H7 (cell line): Measurements from ENCODE around the gene CLCF1. TPM values are rescaled to one million over a fixed set of nuclear protein-coding genes. Genes with fewer than 3 reads are reported as not detected.

Experiments
- DNase-seq: peaks from one replicate; pipeline ENCODE4 v3.0.0; 2012
- H3K27me3 ChIP-seq: 2 replicates; pipeline ENCODE4 v1.6.0; 2011; ENCODE audit warnings: mild to moderate bottlenecking, low read length; ENCODE audit not compliant: control insufficient read depth, insufficient read depth
- H3K36me3 ChIP-seq: replicated peaks from 2 replicates; pipeline ENCODE4 v1.5.1; 2011; ENCODE audit warnings: low read length; ENCODE audit not compliant: control insufficient read depth, insufficient read depth
- H3K4me3 ChIP-seq: 2 replicates; pipeline ENCODE4 v1.5.1; 2011; ENCODE audit warnings: low read depth, mild to moderate bottlenecking, control low read depth, low read length, moderate library complexity; ENCODE audit not compliant: insufficient read depth
- total RNA-seq: library from RNA; depleted of rRNA; stranded (reverse); fragments of >200 nt; shearing (Covaris generic); gene quantifications from 2 replicates; pipeline ENCODE4 v1.2.3, GENCODE V29; 2014

Gene CLCF1
- total RNA-seq, 1 experiment from 2014 or later: 4.4 TPM

DNA sequence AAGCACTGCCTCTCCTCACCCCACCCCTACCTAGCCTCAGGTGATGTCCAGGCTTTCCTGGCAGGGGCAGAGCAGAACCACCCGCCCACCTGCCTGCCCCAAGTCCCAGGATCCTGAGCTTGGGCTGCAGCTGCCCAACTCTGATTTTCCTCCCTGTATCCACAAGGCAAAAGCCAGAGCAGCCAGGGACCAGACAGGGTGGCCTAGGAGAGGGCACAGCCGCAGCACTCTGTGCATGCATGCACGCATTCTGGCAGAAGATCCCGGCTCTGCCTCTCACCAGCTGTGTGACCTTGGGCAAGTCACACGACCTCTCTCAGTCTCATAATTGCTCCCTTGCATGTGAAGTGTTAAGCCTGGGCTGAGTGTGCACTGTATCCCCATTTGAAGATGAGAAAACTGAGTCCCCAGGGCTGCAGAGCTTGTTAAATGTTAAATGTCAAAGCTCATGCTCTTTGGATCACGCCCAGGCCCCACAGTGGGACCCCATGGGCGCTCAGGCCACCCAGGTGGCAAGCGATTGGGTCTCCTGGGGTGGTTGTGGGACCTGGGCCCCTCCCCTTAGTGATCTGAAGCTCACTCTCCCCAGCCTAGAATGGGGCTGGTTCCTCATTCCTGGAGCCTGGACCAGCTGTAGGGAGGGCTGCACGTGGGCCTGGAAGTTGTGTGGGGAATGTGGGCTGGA lies 39.2 kb upstream of the CLCF1 start:
- DNase-seq: no peak
- H3K4me3 ChIP-seq: no peak overlapping the region
- no peaks in the 10 kb centered on the region for H3K36me3 ChIP-seq
- H3K27me3 ChIP-seq: peaks cover 13% of the 10 kb centered on the region

GRCh38 chr11:67411785-67412152 lies 38.4 kb upstream of the CLCF1 start:
- H3K27me3 ChIP-seq: peaks cover 13% of the 10 kb centered on the region
- DNase-seq: no peak
- no peaks in the 10 kb centered on the region for H3K36me3 ChIP-seq
- no peak overlapping the region for H3K4me3 ChIP-seq

GRCh38 chr11:67410984-67411784 lies 37.8 kb upstream of the CLCF1 start:
- DNase-seq: no peak
- H3K27me3 ChIP-seq: peaks cover 13% of the 10 kb centered on the region
- no peak overlapping the region for H3K4me3 ChIP-seq
- no peaks in the 10 kb centered on the region for H3K36me3 ChIP-seq

GRCh38 chr11:67410369-67410831 lies 37.0 kb upstream of the CLCF1 start:
- H3K4me3 ChIP-seq: no peak overlapping the region
- no peaks in the 10 kb centered on the region for H3K36me3 ChIP-seq
- no peak for DNase-seq
- H3K27me3 ChIP-seq: peaks cover 11% of the 10 kb centered on the region

DNA sequence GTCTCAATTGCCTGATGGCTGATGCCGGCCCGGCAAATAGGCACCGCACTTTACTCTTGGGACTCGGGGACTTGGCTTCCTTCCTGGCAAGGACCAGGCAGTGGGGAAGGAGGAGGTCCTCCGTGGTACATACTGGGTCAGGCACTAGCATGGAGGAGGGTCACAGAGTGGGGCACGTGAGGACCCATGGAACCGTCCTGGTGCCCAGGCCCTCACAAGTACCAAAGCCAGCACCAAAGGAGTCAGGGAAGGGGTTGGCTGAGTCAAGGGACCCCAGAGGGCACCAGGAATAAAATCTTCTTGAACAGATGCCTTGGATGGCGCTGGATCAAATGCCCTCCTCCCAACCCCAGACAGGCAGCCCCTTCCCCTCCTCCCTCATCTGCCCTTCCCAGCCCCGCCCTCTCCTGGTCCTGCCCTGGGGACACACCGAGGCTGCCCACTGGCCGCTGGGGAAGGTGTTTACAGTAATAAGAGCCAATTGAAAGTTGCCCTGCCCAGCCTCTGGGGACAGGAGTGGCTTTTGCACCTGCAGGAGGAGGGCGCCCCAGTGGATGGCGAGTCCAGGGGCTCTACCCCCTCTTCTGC lies 36.5 kb upstream of the CLCF1 start:
- peak; percentile 96 for DNase-seq
- H3K4me3 ChIP-seq: no peak overlapping the region
- H3K27me3 ChIP-seq: peaks cover 7% of the 10 kb centered on the region
- H3K36me3 ChIP-seq: no peaks in the 10 kb centered on the region

DNA sequence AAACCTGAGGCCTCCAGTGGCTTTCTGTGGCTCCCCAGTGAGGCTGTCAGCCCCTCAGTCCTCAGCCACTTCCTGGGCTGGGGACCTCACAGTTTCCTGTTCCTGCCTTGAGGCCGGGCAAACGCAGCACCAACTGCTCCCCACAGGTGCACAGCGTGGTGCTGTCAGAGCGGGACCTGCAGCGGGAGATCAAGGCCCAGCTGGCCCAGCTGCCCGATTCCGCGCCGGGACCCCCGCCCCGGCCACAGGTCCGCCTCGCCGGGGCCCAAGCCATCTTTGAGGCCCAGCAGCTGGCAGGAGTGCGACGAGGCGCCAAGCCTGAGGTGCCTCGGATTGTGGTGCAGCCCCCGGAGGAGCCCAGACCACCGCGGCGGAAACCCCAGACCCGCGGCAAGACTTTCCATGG lies 35.9 kb upstream of the CLCF1 start:
- no peak overlapping the region for H3K4me3 ChIP-seq
- no peaks in the 10 kb centered on the region for H3K36me3 ChIP-seq
- peak; percentile 73 for DNase-seq
- peaks cover 6% of the 10 kb centered on the region for H3K27me3 ChIP-seq

GRCh38 chr11:67408437-67409200 lies 35.2 kb upstream of the CLCF1 start:
- H3K4me3 ChIP-seq: no peak overlapping the region
- DNase-seq: no peak
- no peaks in the 10 kb centered on the region for H3K36me3 ChIP-seq
- peaks cover 6% of the 10 kb centered on the region for H3K27me3 ChIP-seq

GRCh38 chr11:67407688-67408163 lies 34.3 kb upstream of the CLCF1 start:
- peaks cover 6% of the 10 kb centered on the region for H3K27me3 ChIP-seq
- DNase-seq: no peak
- H3K36me3 ChIP-seq: no peaks in the 10 kb centered on the region
- H3K4me3 ChIP-seq: no peak overlapping the region

DNA sequence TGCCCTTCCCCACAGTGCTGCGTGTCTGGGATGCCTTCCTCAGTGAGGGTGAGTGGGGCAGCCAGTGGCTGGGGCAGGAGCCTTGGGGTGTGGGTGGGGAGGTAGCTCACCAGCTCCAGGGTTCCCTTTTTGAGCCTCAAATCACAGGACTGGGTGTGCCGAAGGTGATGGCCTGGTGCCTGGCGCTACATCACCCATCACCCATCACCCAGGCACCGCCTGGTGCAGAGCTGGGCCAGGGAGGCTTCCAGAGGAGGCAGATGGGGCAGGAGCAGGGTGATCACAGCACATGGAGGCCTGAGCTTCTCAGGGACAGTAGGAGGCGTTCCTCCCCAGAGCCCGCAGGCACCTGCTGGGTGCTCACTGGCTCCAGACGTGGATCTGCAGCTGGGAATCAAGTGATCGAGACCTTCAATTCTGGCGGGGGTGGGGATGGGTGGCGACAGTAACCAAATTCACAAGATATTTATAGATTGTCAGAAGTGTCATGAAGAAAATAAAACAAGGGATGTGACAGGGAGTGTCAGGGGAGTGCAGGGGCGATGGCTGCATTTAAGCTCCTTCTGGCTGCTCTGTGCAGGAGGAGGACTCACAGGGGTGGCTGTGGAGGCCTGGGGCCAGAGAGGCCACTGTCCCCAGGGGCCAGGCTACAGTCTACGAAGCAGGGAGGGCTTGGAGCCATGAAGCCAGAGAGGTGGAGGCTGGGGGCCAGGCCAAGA lies 33.7 kb upstream of the CLCF1 start:
- H3K4me3 ChIP-seq: no peak overlapping the region
- DNase-seq: no peak
- peaks cover 5% of the 10 kb centered on the region for H3K27me3 ChIP-seq
- no peaks in the 10 kb centered on the region for H3K36me3 ChIP-seq

- H3K4me3 ChIP-seq: no peak overlapping the region
- H3K27me3 ChIP-seq: no peaks in the 10 kb centered on the region
- DNase-seq: no peak
- no peaks in the 10 kb centered on the region for H3K36me3 ChIP-seq
These were observed 33.1 kb upstream of the CLCF1 start for GRCh38 chr11:67406420-67406968.

- DNase-seq: no peak
- Histone ChIP-seq H3K36me3 (no peaks in the 10 kb centered on the region), H3K27me3 (no peaks in the 10 kb centered on the region), H3K4me3 (no peak overlapping the region)
These were observed 32.4 kb upstream of the CLCF1 start for GRCh38 chr11:67405688-67406339.

DNA sequence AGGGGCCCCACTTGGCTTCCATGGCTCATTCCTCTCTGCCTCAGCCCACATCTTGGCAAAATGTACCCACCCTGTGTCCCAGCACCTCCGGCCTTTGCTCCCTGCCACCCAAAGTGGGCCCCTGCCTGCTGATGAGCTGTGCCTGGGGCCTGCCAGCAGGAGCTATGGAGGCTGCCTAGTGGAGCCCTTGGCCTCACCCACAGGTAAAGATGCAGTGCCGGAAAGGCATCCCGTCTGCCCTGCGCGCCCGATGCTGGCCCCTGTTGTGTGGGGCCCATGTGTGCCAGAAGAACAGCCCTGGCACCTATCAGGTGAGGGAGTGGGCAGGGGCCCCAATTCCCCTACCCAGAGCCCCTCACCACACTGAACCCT lies 31.8 kb upstream of the CLCF1 start:
- Histone ChIP-seq H3K27me3 (no peaks in the 10 kb centered on the region), H3K4me3 (no peak overlapping the region), H3K36me3 (peaks cover 3% of the 10 kb centered on the region)
- DNase-seq: no peak

DNA sequence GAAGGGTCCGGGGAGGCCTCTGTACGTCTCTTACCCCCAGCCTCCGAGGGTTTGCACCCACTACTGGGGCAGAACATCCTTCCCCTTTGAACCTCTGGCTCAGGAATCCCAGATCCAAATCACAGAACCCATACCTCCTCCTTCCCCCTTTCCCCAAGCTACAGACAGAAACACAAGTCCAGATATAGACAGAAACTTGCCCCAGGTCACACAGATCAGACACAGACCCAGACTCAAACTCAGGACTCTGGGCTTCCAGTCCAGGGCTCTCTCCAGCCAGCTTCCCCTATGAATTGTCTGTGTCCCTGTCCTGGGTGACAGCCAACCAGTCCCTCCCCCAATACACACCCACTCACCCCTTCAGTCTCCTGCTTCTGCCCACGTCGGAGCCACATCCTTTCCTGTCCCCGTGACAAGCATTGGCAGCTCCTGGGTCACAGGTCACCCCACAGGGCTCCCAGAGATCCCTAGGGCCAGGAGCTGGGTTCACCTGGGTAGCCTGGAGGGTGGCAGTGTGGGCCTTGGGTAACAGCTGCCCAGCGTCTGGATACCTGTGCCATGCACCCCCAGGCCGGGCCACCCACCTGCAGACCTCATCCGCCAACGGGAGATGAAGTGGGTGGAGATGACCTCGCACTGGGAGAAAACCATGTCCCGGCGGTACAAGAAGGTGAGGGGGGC lies 31.3 kb upstream of the CLCF1 start:
- H3K36me3 ChIP-seq: peaks cover 4% of the 10 kb centered on the region
- H3K4me3 ChIP-seq: no peak overlapping the region
- DNase-seq: no peak
- H3K27me3 ChIP-seq: no peaks in the 10 kb centered on the region
